ENCODE data around the gene G0S2. TPM values are rescaled to one million over a fixed set of nuclear protein-coding genes. Genes with fewer than 3 reads are reported as not detected.
"Not testable (repeated sequence)": the region's sequence is repeated elsewhere in the genome, so short reads cannot be mapped to it uniquely, and the experiment has no call there.

Gene G0S2
- total and polyA plus RNA-seq, 2 experiments from 2014 or later: 3.2 to 8.2 TPM

DNA sequence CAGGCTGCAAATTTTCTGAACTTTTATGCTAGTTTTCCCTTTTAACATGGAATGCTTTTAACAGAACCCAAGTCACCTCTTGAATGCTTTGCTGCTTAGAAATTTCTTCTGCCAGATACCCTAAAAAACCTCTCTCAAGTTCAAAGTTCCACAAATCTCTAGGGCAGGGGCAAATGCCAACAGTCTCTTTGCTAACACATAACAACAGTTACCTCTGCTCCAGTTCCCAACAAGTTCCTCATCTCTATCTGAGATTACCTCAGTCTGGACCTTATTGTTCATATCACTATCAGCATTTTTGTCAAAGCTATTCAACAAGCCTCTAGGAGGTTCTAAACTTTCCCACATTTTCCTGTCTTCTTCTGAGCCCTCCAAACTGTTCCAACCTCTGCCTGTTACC is 25.5 kb downstream of the G0S2 start:
- not testable (repeated sequence) for H3K79me2 ChIP-seq (replicated peaks; ENCODE audit: insufficient read depth); H3K27ac Mint-ChIP-seq; H3K9me2 ChIP-seq (ENCODE audit: insufficient read depth); DNase-seq (ENCODE audit: low spot score); H3K36me3 ChIP-seq (ENCODE audit: insufficient read depth); H3K4me3 Mint-ChIP-seq; H3K4me2 ChIP-seq; H3K4me3 ChIP-seq; H3K27me3 ChIP-seq (ENCODE audit: insufficient read depth); H2AFZ ChIP-seq; H3K4me1 Mint-ChIP-seq; H3K4me1 ChIP-seq (ENCODE audit: insufficient read depth); ATAC-seq; H3K27me3 Mint-ChIP-seq (ENCODE audit: insufficient read depth, low read depth, poor library complexity); H3F3A ChIP-seq (replicated peaks; ENCODE audit: low read depth); H3K27ac ChIP-seq (ENCODE audit: low read depth); H3K9me3 Mint-ChIP-seq; H3K36me3 Mint-ChIP-seq (ENCODE audit: low read depth); H4K20me1 ChIP-seq (replicated peaks; ENCODE audit: insufficient read depth)

GRCh38 chr1:209702832-209703231 is 27.6 kb downstream of the G0S2 start:
- no peaks in the 10 kb centered on the region for H3K27me3 ChIP-seq (ENCODE audit: insufficient read depth)
- Mint-ChIP-seq H3K4me1 (peaks cover 4% of the 10 kb centered on the region; the same call in 2 of the 3 replicates), H3K36me3 (ENCODE audit: low read depth) (no peaks in the 10 kb centered on the region), H3K4me3 (no peak overlapping the region), H3K9me3 (no peaks in the 10 kb centered on the region), H3K27ac (no peak overlapping the region), H3K27me3 (ENCODE audit: insufficient read depth, low read depth, poor library complexity) (no peaks in the 10 kb centered on the region)
- H3K4me3 ChIP-seq: no peak overlapping the region
- H3K9me2 ChIP-seq (ENCODE audit: insufficient read depth): no peaks in the 10 kb centered on the region
- no peak overlapping the region for H2AFZ ChIP-seq
- H3K4me1 ChIP-seq (ENCODE audit: insufficient read depth): no peaks in the 10 kb centered on the region; the same call in 1 of the 2 replicates
- no peak for ATAC-seq
- H3F3A ChIP-seq (replicated peaks; ENCODE audit: low read depth): no peaks in the 10 kb centered on the region
- H3K36me3 ChIP-seq (ENCODE audit: insufficient read depth): no peaks in the 10 kb centered on the region
- TF ChIP-seq CREB1 (CRISPR knock-in tag; IDR thresholded peaks at IDR 0.05; ENCODE audit: low read depth): no peak
- no peak for TF ChIP-seq ZNF331 (CRISPR knock-in tag; IDR thresholded peaks at IDR 0.05; ENCODE audit: low read depth)
- no peak for TF ChIP-seq STAT1 (IDR thresholded peaks at IDR 0.05; ENCODE audit: unreplicated experiment)
- no peak for TF ChIP-seq REST (IDR thresholded peaks at IDR 0.05; ENCODE audit: unreplicated experiment)
- no peak for TF ChIP-seq CTCF (conservative IDR thresholded peaks at IDR 0.05; ENCODE audit: low read depth in 2 of 2)
- TF ChIP-seq ZNF114 (CRISPR knock-in tag; IDR thresholded peaks at IDR 0.05): no peak
- no peak for TF ChIP-seq JUNB (IDR thresholded peaks at IDR 0.05; ENCODE audit: unreplicated experiment)
- TF ChIP-seq, protein P1, sequence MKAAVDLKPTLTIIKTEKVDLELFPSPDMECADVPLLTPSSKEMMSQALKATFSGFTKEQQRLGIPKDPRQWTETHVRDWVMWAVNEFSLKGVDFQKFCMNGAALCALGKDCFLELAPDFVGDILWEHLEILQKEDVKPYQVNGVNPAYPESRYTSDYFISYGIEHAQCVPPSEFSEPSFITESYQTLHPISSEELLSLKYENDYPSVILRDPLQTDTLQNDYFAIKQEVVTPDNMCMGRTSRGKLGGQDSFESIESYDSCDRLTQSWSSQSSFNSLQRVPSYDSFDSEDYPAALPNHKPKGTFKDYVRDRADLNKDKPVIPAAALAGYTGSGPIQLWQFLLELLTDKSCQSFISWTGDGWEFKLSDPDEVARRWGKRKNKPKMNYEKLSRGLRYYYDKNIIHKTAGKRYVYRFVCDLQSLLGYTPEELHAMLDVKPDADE (IDR thresholded peaks at IDR 0.05): no peak
- DNase-seq (ENCODE audit: low spot score): no peak
- H3K4me2 ChIP-seq: no peak overlapping the region
- H4K20me1 ChIP-seq (replicated peaks; ENCODE audit: insufficient read depth): no peaks in the 10 kb centered on the region
- H3K79me2 ChIP-seq (replicated peaks; ENCODE audit: insufficient read depth): no peaks in the 10 kb centered on the region
- no peak overlapping the region for H3K27ac ChIP-seq (ENCODE audit: low read depth)
